Skin epidermis (tissue), 12 donors: ENCODE data around the gene YPEL3.

Experiments used
- H3K27ac ChIP-seq, 21 experiments: fragments of 200-600 bp; sonication (generic) in 11 of 21; one replicate each; pipeline ENCODE4 v1.5.0; 2020; ENCODE audit warnings: mild to moderate bottlenecking in 3 of 21, inconsistent platforms in 2 of 21, moderate library complexity in 2 of 21
- H3K4me3 ChIP-seq, 7 experiments: fragments of 200-600 bp; sonication (generic) in 2 of 7; one replicate each; pipeline ENCODE4 v1.5.0; 2020; ENCODE audit warnings: inconsistent platforms in 2 of 7, mild to moderate bottlenecking in 2 of 7, moderate library complexity in 1 of 7

The YPEL3 gene

DNA sequence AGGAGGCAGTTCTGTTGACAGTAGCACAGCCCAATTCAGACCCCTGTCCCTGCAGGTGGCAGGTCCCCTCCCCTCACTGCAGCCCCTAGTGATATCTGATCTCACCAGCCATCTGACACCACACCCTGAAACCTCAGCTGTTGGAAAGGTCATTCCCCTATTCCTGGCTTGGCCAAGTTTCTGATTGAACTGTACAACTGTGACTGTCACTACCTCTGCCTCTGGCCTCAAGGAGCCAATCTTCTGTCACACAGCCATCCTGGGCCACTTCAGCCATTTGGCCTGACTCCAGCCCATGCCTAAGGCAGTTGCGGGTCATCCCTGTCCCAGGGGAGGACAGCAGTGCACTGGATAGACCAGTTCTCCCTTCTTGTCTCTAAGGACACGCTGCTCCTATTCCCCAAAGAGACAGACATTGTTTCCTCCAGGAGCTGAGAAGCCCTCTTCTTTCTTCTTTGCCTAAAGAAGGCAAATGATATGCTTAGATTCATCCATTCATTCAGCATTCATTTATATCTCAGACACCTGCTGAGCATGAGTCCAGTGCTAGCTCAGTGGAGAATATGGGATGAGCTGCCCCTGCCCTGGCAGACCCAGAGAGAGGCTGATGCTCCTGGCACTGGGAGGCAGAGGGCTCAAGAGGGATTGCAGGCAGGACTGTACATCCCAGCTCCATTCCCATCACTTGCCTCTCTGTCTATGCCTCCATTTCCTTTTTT is 35.0 kb downstream of the YPEL3 start:
- Histone ChIP-seq H3K27ac (no peak overlapping the region), H3K4me3 (no peak overlapping the region)

DNA sequence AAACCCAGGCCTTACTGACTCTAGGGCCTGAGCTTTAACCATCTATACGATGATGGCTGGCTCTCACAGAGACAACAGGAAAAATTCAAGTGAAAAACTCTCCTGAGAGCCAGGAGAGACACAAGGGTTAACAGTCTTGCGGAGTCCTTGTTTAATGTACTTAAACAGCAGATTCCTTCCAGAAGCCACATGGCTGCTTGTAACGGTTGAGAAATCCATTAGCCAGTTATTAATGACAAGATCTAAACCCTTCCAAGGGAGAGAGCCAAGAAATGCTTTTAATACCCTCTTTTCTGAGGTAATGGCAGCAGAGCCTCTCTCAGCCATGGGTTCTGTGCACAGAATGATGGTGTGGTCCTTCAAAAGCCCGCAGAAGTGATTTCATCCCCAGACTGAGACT is 35.7 kb downstream of the YPEL3 start:
- H3K27ac ChIP-seq = no peak overlapping the region
- no peak overlapping the region for H3K4me3 ChIP-seq

- Histone ChIP-seq H3K27ac (peak overlapping the region in 1 of 21 experiments; percentile 9), H3K4me3 (no peak overlapping the region)
Observed at GRCh38 chr16:30054959-30055553, 41.0 kb downstream of the YPEL3 start.

GRCh38 chr16:30054451-30054850 is 41.6 kb downstream of the YPEL3 start:
- Histone ChIP-seq H3K27ac (no peak overlapping the region), H3K4me3 (no peak overlapping the region)

DNA sequence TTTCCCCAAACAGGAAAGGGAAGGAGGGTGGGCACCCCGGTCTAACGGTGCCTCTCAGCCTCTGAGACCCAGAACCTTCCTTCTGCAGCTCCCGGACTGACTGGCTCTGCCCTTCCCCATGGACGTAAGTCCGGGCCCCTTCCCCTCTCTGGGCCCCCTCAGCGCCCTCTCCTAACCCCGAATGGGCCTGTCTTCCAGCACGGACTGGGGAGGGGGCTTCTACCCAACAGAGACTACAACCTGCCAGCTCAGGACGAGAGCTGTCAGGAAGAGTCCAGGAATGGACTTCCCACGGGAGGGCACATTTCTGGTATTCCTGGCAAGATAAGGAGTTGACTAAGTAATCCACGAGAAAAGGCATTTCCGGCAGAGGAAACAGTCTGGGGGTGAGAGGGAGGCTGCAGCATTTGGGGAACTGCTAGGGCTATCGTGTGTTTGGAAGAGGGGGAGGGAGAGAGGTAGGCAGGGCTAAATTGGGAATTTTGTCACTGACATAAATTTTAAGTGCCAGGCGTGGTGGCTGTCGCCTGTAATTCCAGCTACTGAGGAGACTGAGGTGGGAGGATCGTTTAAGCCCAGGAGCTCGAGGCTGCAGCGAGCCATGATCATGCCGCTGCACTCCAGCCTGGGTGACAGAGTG is 42.5 kb downstream of the YPEL3 start:
- Histone ChIP-seq H3K4me3 (peak overlapping the region; percentile 41 to 81 (median 66)), H3K27ac (peak overlapping the region in 15 of 21 experiments; percentile 2 to 80 (median 63))

GRCh38 chr16:30052671-30053372 is 43.2 kb downstream of the YPEL3 start:
- H3K27ac ChIP-seq = peak overlapping the region in 17 of 21 experiments; percentile 12 to 80 (median 63)
- H3K4me3 ChIP-seq = peak overlapping the region; percentile 41 to 81 (median 66)

- Histone ChIP-seq H3K27ac (no peak overlapping the region), H3K4me3 (no peak overlapping the region)
Observed at GRCh38 chr16:30051518-30051917, 44.5 kb downstream of the YPEL3 start.

GRCh38 chr16:30049871-30050270 is 46.1 kb downstream of the YPEL3 start:
- no peak overlapping the region for H3K4me3 ChIP-seq
- peak overlapping the region in 1 of 21 experiments; percentile 17 for H3K27ac ChIP-seq

GRCh38 chr16:30046588-30046987 is 49.4 kb downstream of the YPEL3 start:
- Histone ChIP-seq H3K27ac (no peak overlapping the region), H3K4me3 (no peak overlapping the region)

DNA sequence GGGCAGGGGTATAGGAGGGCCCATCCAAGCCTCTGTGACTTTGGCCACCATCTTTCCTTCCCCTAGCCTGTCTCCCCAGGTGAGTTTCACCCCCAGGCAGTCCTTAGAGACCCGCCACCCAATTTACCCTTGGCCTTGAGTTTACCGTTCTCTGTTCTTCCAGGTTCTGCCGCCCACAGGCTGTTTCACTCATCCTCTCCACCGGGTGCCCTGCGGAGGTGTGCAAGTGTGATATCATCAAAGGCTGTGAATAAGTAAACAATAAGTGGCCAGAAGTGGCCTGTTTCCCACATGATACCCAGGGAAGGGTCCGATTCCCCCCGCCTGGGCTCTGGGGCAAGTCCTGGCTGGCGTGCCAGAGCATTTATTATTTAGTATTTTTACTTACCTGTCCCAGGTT is 49.8 kb downstream of the YPEL3 start:
- H3K4me3 ChIP-seq = no peak overlapping the region
- H3K27ac ChIP-seq = no peak overlapping the region
